ENCODE measurements around the gene SLC2A6.

- TF ChIP-seq CTCF (optimal IDR thresholded peaks at IDR 0.05 in 1 of 3, IDR thresholded peaks at IDR 0.05 in 1 of 3, conservative IDR thresholded peaks at IDR 0.05 in 1 of 3; ENCODE audit: extremely low read depth in 1 of 3, insufficient read depth in 2 of 3, low read length in 3 of 3) = no peak
- TF ChIP-seq EZH2 (IDR thresholded peaks at IDR 0.05; ENCODE audit: low read length) = no peak
Observed at GRCh38 chr9:133441571-133441970, 37.3 kb downstream of the SLC2A6 start.

Measured in keratinocyte (primary cell).